ENCODE measurements around the gene SLC25A47.
"Not testable (repeated sequence)": the region's sequence is repeated elsewhere in the genome, so short reads cannot be mapped to it uniquely, and the experiment has no call there.

The SLC25A47 gene

DNA sequence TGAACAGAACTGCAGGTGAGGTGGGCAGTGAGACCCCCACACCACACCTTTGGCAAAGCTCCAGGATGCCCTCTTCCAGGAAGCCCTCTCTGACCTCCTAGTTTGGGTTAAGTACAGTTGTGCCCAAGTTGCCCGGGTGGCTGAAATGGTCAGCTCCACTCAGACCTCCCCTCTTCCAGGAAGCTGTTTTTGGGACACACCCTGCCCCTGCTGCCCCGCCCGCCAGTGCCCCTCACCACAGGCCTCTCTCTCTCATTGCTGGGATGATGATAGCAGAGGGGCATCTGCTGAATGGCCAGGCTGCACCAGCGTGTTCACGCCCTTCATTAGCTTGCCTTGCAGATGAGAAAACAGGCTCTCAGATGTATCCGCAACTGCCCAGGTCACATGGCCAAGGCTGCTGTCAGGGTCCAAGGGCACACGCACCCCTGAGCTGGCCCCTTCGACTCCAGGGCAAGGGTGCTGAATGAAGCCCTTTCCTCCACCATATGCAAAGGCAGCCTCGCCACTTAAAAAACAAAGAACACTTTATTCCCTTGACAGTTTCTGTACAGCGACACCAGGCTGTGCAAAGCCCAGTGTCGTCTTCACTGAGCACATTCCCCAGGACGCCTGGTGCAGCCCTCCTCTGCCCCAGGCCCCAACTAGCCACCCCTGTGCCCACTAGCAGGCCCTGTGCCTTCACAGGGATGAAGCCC, 32.4 kb upstream of the SLC25A47 start:
- no peak for DNase-seq

DNA sequence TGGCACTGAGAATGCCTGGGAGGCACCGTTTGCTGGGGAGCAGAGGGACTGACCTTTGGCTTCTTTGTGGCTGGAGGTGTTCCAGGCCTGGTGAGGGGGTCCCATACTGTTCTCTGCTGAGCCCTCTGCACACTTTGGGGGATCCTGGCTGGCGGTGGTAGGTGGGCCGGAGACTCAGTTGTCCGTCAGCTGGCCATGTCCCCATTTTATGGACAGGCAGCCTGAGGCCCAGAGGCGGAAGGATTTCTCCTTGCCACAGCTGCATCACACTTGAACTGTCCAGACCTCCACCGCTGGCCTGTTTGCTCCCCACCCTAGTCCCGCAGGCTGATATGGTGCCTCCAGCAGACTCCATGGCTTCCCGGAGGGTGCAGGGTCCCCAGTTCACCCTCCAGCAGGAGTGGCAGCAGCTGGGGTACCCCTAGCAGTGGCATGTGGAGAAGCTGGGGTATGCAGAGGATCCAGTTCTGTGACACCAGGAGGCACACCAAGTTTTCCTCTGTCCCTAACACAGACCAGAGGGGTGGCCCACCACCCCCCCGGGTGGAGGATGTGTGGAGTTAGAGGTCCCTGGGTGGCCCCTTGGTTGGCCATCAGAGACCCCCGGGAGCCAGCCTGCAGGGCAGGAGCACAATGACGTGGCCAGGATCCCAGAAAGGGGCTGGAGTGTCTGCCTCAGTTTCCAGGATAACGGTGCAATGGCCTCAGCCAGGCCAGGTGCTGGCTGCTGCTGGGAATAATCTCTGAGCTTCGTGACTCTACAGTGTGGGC, 31.6 kb upstream of the SLC25A47 start:
- no peak for DNase-seq

DNA sequence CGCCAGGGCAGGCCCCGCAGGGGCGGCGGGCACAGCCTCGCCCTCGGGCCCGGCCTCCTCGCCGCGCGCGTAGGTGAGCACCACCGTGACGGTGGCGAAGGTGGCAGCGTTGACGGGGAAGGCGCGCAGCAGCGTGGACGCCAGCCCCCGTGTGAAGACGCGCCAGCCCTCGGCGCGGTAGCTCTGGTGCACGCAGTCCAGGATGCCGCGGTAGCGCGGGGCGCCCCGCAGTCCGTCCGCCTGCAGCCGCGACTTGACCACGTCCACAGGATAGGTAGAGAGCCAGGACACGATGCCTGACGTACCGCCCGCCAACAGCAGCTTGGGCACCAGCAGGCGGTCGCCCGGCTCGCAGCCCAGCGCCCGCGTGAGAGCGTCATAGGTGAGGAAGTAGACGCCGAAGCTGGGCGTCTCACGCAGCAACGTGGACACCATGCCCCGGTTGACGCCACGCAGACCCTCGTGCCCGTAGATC, 30.8 kb upstream of the SLC25A47 start:
- no peak for DNase-seq

DNA sequence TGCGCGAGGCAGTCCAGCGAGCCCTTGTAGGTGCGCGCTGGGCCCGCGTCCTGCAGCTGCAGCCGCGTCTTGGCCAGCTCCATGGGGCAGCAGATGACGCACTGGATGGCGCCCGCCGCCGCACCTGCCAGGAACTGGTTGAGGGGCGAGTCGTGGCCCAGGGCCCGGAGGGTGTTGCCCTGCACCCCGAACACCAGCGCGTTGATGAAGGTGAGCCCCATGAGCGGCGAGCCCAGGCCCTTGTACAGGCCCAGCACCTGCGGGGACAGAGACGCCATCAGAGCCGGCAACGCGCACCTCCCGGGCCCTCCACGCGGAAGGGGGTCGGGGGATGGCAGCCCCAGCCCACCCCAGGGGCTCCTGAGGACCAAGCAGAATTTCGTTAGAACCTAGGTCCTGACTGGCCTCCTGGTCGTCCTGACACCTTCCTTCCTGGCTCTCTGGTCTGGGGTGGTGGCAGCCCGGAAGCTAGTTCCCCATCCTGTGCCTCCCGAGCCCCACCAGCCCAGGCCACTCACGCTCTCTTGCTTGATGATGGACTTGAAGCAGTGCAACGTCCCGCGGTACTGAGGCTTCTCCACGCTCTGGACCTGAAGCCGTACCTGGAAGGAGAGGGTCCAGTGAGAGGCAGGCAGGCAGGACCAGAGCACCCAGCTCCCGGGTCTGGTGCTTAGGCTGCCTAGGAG, 30.2 kb upstream of the SLC25A47 start:
- no peak for DNase-seq

DNA sequence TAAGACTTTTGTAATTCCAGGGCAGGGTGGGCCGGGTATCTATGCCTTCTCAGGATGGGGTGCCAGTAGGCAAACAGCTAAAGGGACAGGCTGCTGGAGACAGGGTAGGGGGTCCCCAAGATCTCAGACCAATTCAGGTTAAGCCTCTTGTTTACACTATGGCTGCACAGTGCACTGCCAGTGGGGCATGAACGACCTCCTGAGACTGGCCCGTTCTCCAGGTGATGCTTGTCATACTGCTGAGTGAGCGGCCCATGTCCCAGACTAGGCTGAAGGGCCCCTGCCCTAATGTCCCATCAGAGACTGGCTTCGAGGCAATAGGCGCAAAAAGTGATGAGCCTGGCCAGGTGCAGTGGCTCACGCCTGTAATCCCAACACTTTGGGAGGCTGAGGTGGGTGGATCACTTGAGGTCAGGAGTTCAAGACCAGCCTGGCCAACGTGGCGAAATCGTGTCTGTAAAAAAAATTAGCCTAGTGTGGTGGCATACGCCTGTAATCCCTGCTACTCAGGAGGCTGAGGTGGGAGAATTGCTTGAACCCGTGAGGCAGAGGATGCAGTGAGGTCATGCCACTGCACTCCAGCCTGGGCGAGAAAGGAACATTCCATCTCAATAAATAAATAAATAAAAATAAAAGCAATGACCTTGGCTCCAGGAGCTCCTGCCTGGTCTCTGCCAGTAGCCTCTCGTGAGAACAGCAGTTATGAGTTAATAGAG, 29.5 kb upstream of the SLC25A47 start:
- no peak for DNase-seq

DNA sequence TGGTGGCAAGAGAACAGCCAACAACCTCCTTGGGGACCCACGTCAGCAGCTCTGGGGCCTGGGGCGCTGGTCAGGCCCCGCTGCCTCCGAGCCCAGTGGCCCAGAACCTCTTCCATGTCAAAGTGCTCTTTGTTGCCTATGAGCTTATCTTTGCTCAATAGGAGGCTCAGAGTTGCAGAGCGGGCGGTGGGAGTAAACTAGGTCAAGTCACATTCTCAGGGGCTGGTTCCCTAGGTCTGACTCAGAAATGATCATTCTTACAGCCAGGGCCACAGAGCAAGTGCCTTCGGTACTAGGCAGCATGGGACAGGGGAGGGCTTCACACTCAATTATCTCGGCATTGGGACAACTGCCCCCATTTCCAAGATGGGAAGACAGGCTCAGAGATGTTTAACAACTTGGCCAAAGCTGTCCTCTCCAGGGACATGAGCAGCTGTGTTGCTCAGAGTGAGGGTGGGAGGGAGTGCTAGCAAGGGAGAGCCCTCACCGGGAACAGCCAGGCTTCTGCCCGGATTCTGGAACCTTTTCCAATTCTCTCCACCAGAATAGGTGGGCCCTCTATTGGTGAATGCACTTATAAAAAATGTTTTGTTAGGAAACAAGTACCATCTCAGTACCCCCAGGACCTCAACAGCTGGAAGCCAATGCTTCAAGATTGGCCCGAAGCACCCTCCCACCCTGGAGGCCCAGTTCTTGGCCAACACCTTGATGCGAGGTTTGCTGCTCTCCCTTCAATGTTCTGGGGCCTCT, 28.8 kb upstream of the SLC25A47 start:
- no peak for DNase-seq

DNA sequence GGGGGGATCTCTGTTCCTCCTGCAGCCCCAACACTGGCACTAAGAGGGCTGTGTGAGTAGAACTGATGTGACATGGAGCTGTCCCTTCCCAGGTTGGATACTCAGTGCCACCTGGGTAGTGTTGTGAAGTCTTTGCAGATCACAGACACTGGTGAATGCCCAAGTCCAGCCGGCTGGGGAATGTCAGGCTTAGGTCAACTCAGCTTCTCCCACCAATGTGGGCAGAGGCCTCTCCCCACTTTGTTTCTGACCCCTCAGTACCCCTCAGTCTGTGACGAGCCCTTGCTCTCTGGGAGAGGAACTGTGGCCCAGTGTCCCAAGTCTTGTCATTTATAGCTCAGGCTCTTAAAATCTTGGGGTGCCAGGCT, 28.2 kb upstream of the SLC25A47 start:
- DNase-seq, result no peak

DNA sequence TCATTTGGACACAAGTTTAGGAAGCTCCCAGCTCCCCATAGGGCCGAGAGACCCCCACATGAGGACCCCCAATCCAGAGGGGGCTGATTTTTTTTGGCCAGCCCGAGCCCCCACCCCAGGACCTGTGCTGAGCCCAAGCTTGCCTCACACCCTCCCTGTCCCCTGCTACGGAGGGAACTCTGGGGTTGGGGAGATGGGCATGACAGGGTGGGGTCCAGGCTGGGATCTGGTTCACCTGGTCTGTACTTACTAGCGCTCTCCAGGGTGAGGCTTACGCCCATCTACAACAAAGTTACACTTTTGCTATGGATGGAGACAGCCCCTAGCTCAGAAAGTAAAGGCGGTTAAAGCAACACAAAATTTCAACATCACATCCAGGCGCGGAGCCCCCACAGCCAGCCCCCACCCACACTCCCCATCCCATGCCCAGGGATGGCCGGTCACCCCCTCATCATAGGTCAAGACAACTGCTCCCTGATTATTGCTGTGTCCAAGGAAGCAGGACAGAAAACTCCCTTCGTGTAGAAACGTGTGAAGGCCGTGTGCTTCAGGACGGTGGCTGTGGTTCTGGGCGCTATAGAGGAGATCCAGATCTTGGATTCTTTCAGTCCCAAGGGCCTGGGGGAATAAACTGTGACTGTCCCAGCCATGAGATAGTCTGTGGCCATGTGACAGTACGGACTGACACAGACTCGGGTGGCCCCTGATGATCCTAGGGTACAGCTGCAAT, 27.6 kb upstream of the SLC25A47 start:
- no peak for DNase-seq

DNA sequence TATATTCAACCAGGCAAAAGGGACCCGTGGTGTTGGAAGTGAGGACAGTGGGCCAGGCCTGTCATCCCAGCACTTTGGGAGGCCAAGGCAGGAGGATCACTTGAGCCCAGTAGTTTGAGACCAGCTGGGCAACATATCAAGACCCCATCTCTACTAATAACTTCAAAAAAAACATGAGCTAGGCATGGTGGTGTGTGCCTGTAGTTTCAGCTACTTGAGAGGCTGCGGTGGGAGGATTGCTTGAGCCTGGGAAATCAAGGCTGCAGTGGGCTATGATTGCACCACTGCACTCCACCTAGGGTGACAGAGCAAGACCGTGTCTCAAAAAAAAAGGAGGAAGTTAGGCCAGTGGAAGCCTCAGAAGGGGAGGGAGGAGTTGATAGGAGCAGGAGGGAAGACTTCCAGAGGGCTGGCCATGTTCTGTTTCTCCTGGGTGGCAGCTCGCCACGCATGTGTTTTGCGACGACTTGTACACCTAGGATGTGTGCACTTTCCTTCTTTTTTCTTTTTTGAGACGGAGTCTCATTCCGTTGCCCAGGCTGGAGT, 27.0 kb upstream of the SLC25A47 start:
- no peak for DNase-seq

DNA sequence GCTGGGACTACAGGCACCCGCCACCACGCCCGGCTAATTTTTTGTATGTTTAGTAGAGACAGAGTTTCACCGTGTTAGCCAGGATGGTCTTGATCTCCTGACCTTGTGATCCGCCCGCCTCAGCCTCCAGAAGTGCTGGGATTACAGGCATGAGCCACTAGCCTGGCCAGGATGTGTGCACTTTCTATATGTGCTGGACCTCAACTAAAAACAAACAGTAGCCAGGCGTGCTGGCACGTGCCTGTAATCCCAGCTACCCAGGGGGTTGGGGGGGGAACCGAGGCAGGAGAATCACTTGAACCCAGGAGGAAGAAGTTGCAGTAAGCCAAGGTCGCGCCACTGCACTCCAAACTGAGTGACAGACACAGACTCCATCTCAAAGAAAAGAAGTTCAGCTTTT, 26.4 kb upstream of the SLC25A47 start:
- DNase-seq, result not testable (repeated sequence)

DNA sequence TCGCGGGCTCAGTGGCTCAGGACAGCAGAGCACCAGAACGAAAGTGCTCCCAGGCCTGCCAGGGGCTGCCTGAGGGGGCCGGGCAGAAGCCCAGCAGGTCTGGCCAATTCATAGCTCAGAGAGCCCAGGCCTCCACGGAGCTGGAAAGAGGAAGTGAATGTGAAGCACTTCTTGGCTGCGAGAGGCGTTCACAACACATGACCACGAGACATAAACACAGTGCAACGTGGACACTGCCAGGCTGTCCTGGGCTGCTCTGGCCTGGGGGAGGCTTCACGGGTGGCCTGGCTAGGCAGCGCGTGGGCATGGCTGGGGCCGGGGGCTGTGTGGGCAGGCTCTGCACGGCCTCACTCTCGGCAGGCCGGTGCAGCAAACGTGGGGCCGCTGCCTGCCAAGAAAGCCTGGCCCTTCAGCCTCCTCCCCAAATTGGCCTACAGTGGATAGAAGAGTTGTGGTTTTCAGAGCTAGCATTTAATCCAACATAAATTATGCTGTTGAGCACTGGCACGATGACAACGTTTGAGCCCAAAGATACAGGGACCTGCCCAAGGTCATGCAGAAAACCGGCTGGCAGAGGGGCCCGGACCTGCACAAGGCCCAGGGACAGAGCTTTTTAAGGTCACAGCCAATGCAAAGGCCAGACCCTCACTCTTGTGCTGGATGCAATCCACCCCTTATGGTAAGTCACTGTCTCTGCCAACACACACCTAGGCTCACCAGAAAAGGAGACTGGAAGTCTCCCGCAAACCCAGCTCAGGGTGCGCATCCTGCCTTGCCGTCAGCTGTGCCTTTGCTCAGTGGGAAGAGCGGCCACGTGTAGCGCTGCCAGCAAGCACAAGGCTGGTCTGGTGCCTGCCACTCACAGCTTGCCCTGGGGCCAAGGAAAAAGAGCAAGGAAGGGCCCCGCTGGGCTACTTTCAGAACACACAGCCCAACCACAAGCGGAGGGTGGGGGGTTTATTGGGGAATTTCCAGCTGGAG, 25.5 kb upstream of the SLC25A47 start:
- no peak for DNase-seq

DNA sequence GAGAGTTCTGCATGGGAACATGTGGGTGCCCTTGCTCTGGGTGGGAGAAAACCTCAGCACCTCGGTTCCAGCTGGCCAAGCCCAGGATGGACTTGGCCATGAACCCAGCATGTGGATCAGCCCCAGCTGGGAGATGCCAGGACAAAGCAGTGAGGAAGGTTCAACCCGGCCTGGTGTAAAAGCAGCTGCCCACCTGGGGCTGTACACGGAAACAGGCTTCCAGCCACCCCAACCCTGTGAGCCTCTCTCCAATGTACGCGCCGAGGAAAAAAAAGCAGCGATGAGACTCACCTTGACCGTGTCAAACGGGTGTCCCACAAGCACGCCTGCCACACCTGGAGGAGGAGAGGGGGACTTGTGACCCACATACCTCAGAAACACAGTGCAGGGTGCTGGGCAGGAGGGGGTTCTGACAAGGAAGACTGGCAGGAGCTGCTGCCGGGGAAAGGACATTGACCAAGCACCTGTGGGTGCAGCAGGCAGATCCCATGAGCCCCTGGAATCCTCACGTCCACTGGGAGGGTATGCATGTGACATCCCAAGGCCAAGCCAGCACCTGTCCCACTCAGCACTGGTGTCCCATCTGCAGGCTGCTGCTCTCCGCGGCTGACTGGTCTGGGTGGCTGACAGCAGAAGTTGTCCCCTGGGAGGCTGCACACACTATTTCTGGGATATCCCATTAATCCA, 24.4 kb upstream of the SLC25A47 start:
- no peak for DNase-seq

DNA sequence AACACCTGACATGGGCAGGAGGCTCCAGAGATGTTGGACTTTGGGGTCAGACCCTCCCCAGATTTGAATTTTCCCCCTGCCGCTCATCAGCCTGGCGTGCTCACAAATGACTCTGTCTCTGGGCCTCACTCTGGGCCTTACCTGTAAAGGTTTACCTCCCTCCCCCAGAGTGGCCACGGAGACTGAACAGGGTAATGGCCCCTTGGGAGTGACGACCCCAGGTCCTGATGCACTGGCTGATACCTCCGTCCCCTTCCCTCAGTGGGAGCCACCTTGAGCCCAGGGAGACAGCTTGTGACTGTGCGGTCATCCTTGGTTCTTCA, 23.9 kb upstream of the SLC25A47 start:
- no peak for DNase-seq

DNA sequence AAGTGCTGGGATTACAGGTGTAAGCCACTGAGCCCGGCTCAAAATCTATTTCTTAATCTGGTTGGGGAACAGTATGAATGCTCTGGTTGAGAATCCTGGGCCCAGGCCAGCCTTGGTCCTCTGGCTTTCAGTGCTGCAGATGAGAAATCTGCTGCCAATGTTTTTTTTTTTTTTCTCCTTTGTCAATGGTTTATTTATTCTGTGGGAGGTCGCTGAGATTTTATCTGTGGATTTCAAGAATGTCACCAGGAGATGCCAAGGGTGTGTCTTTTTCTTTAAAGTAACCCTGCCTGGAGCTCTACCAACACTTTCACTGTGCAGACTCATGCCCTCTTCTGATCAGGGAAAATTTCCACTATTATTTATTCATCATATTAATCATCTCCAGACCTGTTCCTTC, 20.5 kb upstream of the SLC25A47 start:
- DNase-seq, result no peak

DNA sequence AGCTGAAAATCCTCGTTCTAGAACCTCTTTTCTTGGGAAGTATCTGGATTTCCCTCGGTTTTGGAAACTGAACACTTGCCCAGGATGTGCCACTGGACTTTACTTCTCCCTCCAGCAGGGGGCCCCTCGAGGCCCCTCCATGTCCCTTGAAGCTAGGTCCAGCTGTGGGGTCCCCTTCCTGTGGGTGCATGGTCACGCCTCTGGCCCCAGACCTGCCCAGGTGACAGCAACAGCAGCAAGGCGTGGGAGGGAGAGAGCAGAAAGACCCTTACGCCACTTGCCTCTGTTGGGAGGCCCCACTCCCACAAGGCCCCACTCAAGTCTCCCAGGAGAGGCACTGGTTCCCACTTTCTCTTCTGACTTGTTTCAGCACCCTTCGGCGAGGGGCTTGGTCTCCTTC, 20.0 kb upstream of the SLC25A47 start:
- DNase-seq, result no peak

DNA sequence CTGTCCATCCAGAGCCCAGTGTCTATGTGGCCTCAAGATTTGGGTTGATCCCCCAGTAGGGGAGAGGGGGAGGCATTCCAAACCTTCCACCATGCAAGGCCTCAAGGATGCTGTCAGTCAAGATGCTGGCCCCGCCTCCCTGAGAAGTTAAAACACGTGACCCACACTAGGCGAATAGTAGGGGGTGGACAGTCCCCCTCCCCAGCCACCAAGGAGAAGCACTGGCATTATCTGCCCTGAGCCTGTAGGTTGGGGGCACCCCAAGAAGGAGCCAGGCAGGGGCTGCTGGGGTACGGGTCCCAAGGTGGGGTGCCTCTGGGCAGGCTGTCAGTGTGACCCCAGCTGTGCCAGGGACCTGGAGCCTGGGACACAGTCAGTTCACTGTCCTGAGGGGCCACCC, 19.2 kb upstream of the SLC25A47 start:
- DNase-seq, result no peak

DNA sequence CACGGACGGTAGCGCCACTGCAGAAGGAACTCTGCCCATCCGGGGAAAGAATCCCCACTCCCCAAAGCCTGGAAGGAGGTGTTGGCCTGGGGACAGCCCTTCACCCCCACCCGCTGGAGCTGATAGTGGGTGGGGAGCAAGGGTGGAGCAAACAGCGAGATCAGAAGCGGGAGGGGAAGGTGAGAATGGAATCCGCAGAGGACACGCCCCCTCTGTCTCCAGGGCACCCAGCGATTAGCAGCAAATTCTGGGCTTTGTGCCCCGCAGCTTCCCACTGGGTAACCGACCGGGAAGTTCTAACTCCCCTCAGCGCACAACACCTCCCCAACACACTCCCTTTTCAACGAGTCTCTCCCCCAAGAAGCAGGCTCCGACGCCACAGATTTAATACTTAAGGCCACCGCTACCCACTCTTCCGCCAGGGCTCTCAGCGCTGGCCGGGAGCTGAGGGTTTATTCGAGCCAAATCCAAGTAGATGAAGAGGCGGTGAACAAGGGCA, 18.3 kb upstream of the SLC25A47 start:
- no peak for DNase-seq

DNA sequence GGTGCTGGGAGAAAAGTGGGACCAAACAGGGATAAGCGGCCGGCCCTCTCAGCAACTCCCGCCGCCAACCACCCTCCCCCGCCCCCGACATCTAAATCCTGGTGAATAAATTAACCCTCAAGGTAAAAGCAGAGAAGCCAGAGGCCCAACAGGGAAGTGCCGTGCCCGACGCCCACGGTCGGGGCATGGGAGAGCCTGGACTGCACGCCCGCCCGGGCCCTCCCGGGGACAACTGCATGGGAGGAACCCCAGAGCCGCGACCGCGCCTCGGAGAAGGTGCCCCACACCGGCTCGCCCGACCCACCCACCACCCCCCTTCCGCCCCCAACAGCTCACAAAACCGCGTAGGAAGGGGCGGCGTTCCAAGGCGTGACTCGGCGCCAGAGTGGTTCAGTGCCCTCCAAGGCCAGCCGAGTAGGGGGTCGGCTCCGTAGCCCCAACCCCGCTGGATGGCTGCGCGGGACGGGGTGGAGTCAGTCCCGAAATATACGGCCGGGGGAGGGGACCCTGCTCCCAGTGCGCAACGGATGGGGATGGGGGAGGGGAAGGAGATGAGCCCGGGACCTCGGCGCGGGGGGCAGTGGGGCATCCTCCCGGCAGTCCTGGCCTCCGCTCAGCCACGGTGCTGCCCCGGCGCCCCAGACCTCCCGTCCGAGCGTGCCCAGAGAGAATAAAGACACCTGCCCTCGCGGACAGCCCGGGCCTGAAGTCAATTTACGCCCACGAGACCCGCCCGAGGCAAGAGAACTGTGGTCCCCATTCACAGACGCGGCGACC, 17.6 kb upstream of the SLC25A47 start:
- DNase-seq, result no peak
